Measurements from ENCODE around the gene GIT1.

The GIT1 gene

GRCh38 chr17:29579866-29580771, 9.3 kb downstream of the GIT1 start:
- DNase-seq (ENCODE audit: low spot score) = peak; percentile 90

- DNase-seq (ENCODE audit: low spot score) = no peak
These were observed 10.6 kb downstream of the GIT1 start for GRCh38 chr17:29578626-29579485.

DNA sequence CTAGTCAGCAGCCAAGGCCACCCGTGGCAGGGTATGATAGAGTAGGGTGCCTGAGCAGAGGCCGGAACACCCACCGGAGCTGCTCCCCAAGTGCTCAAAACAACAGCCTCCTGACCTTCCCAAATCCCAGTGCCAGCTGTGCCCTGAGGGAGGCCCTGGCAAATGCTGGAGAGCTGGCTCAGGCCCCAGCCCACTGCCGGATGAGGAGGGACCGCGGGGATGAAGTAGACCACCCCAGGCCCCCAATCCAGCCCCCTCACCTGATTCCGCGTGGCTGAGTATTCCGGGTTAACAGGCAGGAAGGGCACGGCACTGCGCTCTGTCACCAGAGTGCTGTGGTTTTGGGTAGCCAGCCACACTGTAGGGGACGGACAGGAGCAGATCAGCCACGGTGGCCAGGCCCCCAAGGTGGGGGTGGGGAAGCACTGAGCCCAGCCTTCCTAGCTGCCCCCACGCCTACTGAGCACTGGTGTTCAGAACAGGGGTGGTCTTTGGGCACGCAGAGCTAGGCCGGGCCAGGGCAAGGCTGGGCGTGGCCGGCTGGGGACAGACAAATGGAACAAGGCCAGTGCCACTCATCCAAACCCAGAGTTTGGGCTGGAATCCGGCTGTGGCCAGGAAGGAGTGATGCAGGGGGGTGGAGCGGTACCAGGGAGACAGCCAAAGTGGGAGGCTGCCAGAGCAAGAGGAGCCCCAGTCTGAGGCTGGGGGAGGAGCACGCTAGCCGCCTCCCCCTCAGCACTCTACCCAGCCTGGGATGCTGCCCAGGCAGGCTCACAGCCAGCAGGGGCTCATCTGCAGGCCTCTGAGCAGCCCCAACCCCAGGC, 11.8 kb downstream of the GIT1 start:
- no peak for DNase-seq (ENCODE audit: low spot score)

- DNase-seq (ENCODE audit: low spot score) = no peak
These were observed 12.5 kb downstream of the GIT1 start for GRCh38 chr17:29577001-29577370.

DNA sequence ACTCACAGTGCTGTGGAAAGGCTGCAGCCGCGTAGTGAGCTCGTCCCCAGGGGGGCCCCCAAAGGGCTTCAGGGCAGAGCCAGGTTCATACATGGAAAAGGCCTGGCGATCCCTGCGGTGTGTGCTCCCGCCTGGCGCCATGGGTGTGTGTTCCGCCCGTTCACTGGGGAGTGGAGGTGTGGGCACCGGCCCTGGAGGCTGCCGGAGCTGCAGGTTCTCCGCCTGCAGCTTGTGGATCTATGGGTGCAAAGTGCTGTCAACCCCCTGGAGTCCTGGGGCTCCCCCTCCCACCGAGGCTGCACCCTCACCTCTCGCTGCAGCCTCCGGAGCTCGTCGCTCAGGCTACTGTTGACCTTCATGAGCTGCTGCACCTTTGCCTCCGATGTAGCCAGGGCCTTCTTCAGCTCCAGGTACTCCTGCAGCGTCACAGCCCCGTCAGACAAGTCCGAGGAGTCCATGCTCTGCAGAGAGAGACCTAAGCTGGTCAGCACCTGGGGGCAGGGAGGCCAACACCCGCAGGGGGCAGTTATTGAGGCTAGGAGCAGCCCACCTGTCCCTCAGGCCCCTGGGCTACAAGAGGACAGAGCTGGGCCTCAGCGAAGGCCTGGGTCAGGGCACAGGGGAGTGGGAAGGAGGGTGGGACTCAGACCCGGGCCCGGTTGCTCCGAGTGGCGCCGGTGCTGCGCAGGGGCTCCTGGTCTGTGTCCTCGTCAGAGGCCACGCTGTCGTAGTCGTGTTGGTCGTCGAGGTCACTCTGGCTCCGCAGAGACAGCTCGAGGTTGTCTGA, 13.0 kb downstream of the GIT1 start:
- DNase-seq (ENCODE audit: low spot score) = no peak

DNA sequence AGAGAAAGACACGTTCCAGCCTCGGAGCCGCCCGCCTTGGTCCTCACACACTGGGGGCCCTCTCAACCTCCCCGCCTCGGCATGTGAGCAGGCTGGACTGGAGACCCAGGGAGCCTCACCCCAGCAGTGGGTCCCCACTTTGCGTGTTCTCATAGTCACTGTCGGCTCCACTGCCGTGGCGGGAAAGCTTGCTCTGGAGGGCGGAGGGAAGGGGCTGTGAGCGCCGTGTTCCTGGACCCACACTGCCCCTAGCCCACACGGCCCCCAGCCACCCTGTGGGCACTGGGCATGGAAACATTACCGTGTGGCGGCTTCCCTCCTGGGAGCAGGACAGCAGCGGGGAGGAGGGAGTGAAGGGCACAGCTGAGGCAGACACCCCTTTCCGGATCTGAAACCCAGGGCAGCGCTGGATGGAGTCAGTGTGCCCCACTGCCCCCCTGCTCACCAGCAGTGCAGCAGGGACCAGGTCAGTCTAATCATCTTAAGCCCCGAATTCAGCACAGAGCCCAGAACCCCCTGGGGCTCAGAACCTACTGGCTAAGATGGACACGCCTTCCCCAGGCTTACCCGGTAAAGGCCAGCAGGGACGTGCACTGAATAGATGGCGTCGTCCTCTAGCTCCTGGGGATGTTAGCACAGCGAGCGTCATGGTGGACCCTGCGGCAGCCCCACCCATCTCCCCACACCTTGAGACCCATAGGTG, 13.8 kb downstream of the GIT1 start:
- DNase-seq (ENCODE audit: low spot score) = no peak

GRCh38 chr17:29574732-29575510, 14.5 kb downstream of the GIT1 start:
- DNase-seq (ENCODE audit: low spot score) = no peak

DNA sequence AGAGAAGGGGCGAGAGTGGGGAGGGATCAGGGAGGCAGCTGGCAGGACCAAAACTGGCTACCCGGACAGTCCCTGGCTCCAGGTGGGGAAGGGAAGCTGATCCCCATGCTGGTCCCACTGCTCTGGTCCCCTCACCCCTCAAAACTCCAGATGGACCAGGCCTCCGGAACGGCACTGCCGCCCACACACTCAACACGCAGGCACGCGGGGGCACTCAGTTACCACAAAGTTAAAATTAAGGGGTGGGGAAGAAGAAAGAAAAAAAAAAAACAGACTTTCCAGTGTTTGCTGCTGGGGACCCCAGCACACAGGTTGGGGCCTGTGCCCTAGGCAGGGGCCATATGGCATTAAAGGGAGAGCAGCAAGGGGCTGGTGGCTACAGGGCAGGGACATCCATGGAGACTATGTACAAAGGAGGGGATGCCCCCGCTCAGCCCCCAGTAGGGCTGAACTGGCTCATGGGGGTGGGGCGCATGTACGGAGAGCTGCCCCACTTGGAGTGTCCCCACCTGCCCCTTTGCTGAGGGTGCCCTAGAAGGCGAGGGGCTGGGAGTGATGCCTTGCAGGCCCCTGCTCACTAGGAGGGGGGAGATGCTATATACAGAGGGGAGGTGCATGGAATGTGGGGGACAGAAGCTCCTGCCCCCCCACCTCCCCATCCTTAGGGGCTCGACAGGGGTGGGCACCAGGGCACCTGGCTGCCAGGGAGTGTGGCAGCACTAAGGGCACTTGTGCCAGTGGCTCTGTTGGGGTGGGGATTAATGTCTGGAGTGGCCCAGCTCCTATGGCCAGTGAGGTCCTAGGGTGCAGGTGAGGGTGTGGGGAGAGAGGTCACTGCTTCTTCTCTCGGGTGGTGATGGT, 15.3 kb downstream of the GIT1 start:
- no peak for DNase-seq (ENCODE audit: low spot score)

- no peak for DNase-seq (ENCODE audit: low spot score)
These were observed 15.9 kb downstream of the GIT1 start for GRCh38 chr17:29573558-29573869.

GRCh38 chr17:29572691-29573557, 16.5 kb downstream of the GIT1 start:
- DNase-seq (ENCODE audit: low spot score) = no peak

GRCh38 chr17:29571883-29572681, 17.4 kb downstream of the GIT1 start:
- no peak for DNase-seq (ENCODE audit: low spot score)

GRCh38 chr17:29571486-29571882, 18.0 kb downstream of the GIT1 start:
- DNase-seq (ENCODE audit: low spot score) = no peak

DNA sequence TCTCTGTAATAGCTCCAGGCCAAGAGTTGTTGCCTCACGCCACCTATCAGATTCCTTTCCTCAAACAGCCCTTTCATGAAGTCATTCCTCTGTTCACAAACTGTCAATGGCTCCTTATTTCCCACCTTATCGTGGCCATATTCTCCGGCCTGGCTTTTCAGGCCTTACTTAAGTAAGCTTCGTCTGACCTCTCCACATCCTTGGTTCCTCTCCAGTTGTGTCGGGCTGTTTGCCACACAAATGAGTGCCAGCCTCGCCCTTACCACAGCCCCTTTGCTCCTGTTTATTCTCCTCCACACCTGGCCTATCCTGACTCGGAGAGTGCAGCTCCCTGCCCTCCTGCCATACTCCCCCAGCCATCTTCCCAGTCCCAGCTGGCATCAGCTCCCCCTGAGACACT, 18.9 kb downstream of the GIT1 start:
- no peak for DNase-seq (ENCODE audit: low spot score)

DNA sequence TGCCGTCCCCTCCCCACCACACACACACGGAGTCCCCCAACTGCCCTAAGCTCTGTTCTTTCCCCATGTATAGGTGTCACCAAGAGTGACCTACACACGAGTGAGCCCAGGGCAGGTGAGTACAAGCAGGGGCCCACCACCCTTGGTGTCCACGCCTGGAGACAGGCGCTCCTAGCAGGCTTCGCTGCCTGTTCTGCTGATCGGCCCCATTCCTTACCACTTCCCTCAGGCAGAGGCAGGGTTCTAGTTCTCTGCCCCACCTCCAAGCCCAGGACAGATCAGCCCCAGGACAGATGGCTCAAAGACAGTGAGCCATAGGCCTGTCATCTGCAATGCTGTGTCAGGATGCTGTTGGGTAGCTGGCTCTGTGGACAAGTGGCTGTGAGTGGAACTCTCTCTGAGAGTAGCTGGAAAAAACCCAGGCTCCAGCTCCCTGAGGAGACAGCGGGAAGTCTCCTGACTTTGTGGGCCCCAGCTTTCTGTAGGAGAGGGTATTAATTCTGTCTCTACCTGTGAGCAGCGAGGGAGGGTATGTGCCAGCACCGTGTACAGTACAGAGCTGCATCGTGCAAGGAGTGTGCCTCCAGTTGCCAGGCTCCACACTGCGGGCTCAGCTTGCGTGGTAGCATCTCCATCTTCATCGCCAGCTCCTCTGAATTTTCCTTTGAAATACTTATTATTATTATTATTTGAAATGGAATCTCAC, 20.1 kb downstream of the GIT1 start:
- DNase-seq (ENCODE audit: low spot score) = peak; percentile 84

DNA sequence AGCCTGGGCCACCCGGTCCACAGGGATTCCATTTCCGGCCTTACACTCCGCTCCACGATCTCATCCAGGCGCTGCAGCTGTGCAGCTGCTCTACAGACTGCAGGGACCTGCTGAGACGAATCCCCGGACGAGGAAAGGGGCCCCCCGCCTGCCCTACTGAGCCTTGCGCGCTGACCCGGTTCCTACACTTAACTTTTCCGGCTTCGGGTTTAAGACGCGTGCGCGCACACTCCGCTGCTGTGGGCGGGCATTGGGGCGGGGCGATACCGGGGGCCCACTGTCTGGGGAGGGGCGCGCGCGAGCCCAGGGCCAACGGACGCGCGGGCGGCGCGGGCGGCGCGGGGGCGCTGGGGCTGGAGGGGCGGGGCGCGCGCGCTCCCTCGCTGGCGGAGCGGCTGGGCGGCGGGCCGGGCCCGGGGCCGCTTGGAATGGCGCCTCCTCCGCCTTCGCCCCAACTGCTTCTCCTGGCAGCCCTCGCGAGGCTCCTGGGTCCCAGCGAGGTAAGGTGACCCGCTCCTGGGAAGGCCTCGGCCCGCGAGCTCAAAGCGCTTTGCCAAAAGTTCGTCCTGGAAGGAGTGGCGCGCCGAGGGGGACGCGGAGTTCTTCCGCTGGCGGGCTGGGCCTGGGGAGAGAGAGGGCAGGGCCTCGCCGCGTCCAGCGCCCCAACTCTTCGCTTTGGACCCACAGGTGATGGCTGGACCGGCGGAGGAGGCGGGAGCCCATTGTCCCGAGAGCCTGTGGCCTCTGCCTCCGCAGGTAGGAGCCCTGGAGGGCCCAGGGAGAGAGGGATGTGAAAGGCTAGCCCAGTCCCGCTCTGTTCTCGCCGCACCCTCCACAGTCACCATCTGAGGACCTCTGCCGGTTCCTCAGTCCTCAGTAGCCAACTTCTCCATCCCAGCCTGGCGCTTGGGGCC, 20.9 kb downstream of the GIT1 start, which contains the start of gene TP53I13:
Gene TP53I13 (plus strand): TSS at position 371 of the 914 bp plus-strand sequence. CDS start 58 bp downstream, at position 429.
- peak; percentile 90 for DNase-seq (ENCODE audit: low spot score)

Measured in RKO (cell line).